Fibroblast of skin of right quadriceps (primary cell): ENCODE data around the gene HYKK.
A peak's percentile ranks its signal among the peaks of the same experiment; 100 is the strongest.
"Not testable (repeated sequence)": the region's sequence is repeated elsewhere in the genome, so short reads cannot be mapped to it uniquely, and the experiment has no call there.

ENCODE experiments used
- DNase-seq: peaks from one replicate; pipeline ENCODE4 v3.0.0-alpha.2; 2013

HYKK gene

GRCh38 chr15:78506971-78507830 lies at the start of gene HYKK:
Gene HYKK (plus strand): TSS chr15:78507577. CDS start chr15:78513089, 5,512 bp downstream.
- DNase-seq, result peak; percentile 97

GRCh38 chr15:78460737-78461136 lies 46.6 kb upstream of the HYKK start:
- DNase-seq, result no peak

DNA sequence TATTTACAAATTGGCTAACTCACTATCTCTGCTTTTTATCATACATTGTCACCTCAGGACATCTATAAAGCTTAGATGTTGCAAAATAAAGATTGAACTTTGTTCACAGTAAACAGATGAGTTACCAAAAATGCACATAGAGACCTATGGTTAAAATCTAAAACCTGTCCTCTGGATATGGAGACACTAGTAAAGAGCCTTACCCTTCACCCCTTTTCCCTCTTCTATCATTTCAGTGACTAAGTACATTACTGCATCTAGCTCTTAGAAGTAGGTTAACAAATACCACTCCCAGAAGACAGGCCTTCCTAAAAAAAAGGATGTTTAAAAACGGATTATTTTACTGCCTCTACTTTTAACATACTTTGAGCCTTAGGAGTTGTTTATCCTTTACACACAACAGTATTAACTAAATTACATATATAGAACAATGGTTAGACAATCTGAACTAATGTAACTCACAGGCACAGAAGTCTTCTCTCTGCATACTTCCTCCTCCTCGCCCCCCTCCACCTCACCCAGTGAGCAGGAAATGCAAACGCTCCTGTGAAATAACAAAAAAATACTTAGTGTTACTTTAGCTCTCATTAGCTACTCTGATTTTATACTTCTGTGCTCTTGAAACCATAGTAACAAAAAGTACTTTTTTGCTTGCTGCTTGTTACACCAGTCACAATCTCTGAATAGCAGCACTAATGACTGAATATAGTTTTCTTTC lies 46.0 kb upstream of the HYKK start:
- no peak for DNase-seq

GRCh38 chr15:78469031-78469430 lies 38.3 kb upstream of the HYKK start:
- no peak for DNase-seq

GRCh38 chr15:78477295-78477694 lies 30.1 kb upstream of the HYKK start:
- DNase-seq, result no peak

GRCh38 chr15:78479650-78480049 lies 27.7 kb upstream of the HYKK start:
- no peak for DNase-seq

GRCh38 chr15:78481917-78482316 lies 25.5 kb upstream of the HYKK start:
- DNase-seq, result no peak

GRCh38 chr15:78492872-78493271 lies 14.5 kb upstream of the HYKK start:
- peak; percentile 63 for DNase-seq

DNA sequence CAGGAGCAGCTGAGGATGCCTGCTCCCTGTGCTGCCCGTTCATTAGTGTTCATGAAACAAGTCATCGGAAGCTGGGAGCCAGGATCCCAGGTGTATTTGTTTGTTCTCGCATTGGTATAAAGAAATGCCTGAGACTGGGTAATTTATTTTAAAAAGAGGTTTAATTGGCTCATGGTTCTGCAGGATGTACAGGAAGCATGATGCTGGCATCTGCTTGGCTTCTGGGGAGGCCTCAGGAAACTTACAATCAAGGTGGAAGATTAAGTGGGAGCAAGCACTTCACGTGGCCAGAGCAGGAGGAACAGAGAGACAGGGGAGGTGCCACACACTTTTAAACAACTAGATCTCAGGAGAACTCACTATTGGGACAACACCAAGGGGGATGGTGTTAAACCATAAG lies 5.5 kb upstream of the HYKK start:
- no peak for DNase-seq

- DNase-seq, result no peak
Observed at GRCh38 chr15:78502641-78503040, 4.7 kb upstream of the HYKK start.

- DNase-seq, result no peak
Observed at GRCh38 chr15:78507831-78508160, 419 bp downstream of the HYKK start.

DNA sequence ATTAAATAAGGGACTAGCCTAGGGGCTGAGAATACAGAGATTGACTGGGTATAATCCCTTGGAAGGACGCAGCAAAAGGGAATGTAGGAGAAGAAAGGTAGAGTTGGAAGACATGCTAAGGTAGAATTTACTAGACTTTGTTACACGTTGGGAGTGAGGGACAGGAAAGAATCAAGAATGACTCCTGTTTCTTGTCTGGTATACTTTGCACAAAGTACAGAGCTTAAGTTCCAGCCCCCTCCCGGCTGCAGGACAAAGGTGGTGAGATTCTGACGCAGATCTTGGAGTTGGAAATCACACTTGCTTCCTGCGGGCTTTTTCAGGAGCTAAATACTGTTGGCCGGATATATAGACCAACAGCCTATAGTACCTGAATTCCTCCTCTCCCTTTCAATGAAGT lies 895 bp downstream of the HYKK start:
- DNase-seq, result no peak

- no peak for DNase-seq
Observed at GRCh38 chr15:78509726-78510312, 2.4 kb downstream of the HYKK start.

- not testable (repeated sequence) for DNase-seq
Observed at GRCh38 chr15:78520035-78520434, 12.7 kb downstream of the HYKK start.

DNA sequence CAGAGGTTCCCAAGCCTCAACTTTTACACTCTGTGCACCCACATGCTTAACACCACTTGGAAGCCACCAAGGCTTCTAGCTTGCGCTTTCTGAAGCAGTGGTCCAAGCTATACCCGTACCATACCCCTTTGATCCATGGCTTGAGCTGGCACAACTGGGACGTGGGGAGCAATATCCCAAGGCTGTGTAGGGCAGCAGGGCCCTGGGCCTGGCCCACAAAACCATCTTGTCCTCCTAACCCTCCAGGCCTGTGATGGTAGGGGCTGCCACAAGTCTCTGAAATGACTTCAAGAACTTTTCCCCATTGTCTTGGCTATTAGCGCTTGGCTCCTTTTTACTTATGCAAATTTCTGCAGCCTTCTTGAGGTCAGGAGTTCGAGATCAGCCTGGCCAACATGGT lies 16.9 kb downstream of the HYKK start:
- no peak for DNase-seq

DNA sequence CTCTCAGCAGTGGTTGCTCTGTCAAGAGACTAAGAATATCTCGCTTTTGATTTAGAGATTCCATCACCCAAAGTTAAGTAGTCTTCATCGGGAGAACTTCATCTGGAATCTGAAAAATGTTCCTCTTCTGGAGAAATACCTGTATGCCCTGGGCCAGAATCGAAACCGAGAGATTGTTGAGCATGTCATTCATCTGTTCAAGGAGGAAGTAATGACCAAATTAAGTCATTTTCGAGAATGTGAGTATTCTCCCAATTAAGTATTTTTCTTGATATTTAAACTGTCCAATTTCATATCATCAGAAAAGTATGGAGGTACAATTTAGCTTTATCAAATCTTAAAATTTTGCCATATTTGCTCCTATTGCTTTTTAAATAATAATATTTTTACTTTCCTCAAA lies 19.9 kb downstream of the HYKK start:
- no peak for DNase-seq

DNA sequence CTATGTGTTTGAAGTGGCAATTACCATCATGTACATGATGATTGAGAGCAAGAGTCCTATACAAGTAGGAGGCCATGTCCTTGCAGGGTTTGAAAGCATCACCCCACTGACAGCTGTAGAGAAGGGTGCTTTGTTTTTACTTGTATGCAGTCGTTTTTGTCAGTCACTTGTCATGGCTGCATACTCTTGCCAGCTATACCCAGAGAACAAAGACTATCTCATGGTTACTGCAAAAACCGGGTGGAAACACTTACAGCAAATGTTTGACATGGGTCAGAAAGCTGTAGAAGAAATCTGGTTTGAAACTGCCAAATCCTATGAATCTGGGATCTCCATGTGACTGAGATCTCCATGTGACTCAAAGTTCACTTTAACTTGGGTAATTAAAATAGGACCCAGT lies 26.0 kb downstream of the HYKK start:
- DNase-seq, result no peak

GRCh38 chr15:78536134-78536533 lies 28.8 kb downstream of the HYKK start:
- peak; percentile 9 for DNase-seq

GRCh38 chr15:78537266-78537905 lies 30.0 kb downstream of the HYKK start:
- no peak for DNase-seq

DNA sequence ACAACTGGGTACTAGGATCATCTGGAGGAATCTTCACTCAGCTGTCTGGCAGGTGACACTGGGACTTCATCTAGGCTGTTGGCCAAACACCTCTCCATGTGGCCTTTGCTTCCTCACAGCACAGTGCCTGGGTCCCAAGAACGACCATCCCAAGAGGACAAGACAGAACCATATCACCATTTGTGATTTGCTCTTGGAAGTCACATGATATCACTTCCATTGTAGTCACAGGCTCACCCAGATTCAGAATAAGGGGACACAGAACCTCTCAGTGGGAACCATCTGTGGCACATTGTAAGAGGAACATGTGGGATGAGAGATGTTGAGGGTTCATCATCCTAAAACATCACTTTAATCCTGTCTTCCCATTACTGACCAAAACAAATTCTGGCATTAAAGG lies 31.0 kb downstream of the HYKK start:
- no peak for DNase-seq

- not testable (repeated sequence) for DNase-seq
Observed at GRCh38 chr15:78539464-78540140, 32.2 kb downstream of the HYKK start.

- peak; percentile 84 for DNase-seq
Observed at GRCh38 chr15:78540141-78540870, 32.9 kb downstream of the HYKK start, which contains the start of gene PSMA4. Gene PSMA4 (plus strand): TSS chr15:78540444. CDS start chr15:78541928, 1,484 bp downstream.
